Naive thymus-derived CD4-positive, alpha-beta T cell (primary cell): ENCODE measurements around the gene RNASEL. TPM values are rescaled to one million over a fixed set of nuclear protein-coding genes. Genes with fewer than 3 reads are reported as not detected.
A peak's percentile ranks its signal among the peaks of the same experiment; 100 is the strongest.

ENCODE experiments used
- ATAC-seq: fragments of 150-1000 bp; cut with Tn5 transposase; 2 replicates; pipeline ENCODE4 v1.10.0; 2021; ENCODE audit warnings: mild to moderate bottlenecking, moderate library complexity
- CTCF ChIA-PET: fragments of 350-600 bp; sonication (Branson Sonifier 250); formaldehyde crosslinking; loops from one replicate; lab custom pipeline; 2021; ENCODE audit warnings: antibody characterized with exemption; lab: Charles Lee
- POLR2A ChIA-PET: fragments of 350-600 bp; sonication (Branson Sonifier 250); formaldehyde crosslinking; loops from one replicate; lab custom pipeline; 2021; ENCODE audit warnings: antibody characterized with exemption, inconsistent platforms; lab: Charles Lee
- DNase-seq, 9 donors: peaks; one replicate each; pipeline versions ENCODE4 v3.0.0 to v3.0.0-alpha.2; 2020 to 2022; ENCODE audit warnings: mixed read lengths in 1 of 9
- H3K27ac ChIP-seq: one replicate; pipeline ENCODE4 v1.7.0; 2013; ENCODE audit warnings: mild to moderate bottlenecking, low read depth, low read length, moderate library complexity
- H3K27me3 ChIP-seq, 2 donors: one replicate each; pipeline ENCODE4 v1.7.0; 2013; ENCODE audit warnings: low read length in 2 of 2, mild to moderate bottlenecking in 2 of 2, moderate library complexity in 2 of 2; ENCODE audit not compliant: control insufficient read depth in 2 of 2, insufficient read depth in 2 of 2
- H3K36me3 ChIP-seq, 3 experiments: 1 replicate in 2 of 3; 2 replicates in 1 of 3; pipeline ENCODE4 v1.7.0; 2013; ENCODE audit warnings: low read length in 3 of 3, mild to moderate bottlenecking in 3 of 3, moderate library complexity in 1 of 3; ENCODE audit not compliant: insufficient read depth in 3 of 3, control insufficient read depth in 2 of 3
- H3K4me1 ChIP-seq, 2 donors: one replicate each; pipeline ENCODE4 v1.7.0; 2013; ENCODE audit warnings: low read length in 2 of 2, mild to moderate bottlenecking in 2 of 2, moderate library complexity in 1 of 2; ENCODE audit not compliant: control insufficient read depth in 2 of 2, insufficient read depth in 2 of 2
- H3K4me3 ChIP-seq: 2 replicates; pipeline ENCODE4 v1.7.0; 2013; ENCODE audit warnings: mild to moderate bottlenecking, low read length
- H3K9me3 ChIP-seq, 3 experiments: 1 replicate in 2 of 3; 2 replicates in 1 of 3; pipeline ENCODE4 v1.7.0; 2013; ENCODE audit warnings: low read length in 3 of 3; ENCODE audit not compliant: control insufficient read depth in 2 of 3
- H3K27ac Mint-ChIP-seq, 9 donors: one replicate each; pipeline ENCODE4 v1.8.0; 2020 to 2022; ENCODE audit warnings: mixed read lengths in 9 of 9, mild to moderate bottlenecking in 8 of 9, moderate library complexity in 5 of 9, inconsistent platforms in 2 of 9
- H3K27me3 Mint-ChIP-seq, 5 donors: one replicate each; pipeline ENCODE4 v1.8.0; 2021 to 2022; ENCODE audit warnings: mixed read lengths in 5 of 5, mild to moderate bottlenecking in 1 of 5
- H3K36me3 Mint-ChIP-seq, 5 donors: one replicate each; pipeline ENCODE4 v1.8.0; 2020 to 2022; ENCODE audit warnings: mixed read lengths in 5 of 5, mild to moderate bottlenecking in 3 of 5, inconsistent platforms in 1 of 5
- H3K4me1 Mint-ChIP-seq, 7 donors: one replicate each; pipeline ENCODE4 v1.8.0; 2020 to 2022; ENCODE audit warnings: mixed read lengths in 7 of 7, mild to moderate bottlenecking in 3 of 7, inconsistent platforms in 1 of 7
- H3K4me3 Mint-ChIP-seq, 10 donors: one replicate each; pipeline ENCODE4 v1.8.0; 2020 to 2022; ENCODE audit warnings: mild to moderate bottlenecking in 10 of 10, mixed read lengths in 10 of 10, moderate library complexity in 6 of 10, inconsistent platforms in 2 of 10
- H3K9me3 Mint-ChIP-seq, 11 donors: one replicate each; pipeline ENCODE4 v1.8.0; 2020 to 2022; ENCODE audit warnings: mixed read lengths in 11 of 11, mild to moderate bottlenecking in 4 of 11, inconsistent platforms in 1 of 11, moderate library complexity in 1 of 11
- intact Hi-C, 2 donors: fragments of 100-400 bp; cut with micrococcal nuclease; formaldehyde crosslinking; loops; one replicate each; pipeline ENCODE4 v1.15.1; 2023
- polyA plus RNA-seq, 2 donors: library from polyadenylated mRNA; unstranded; fragments of 300-500 nt; fragmentation: Illumina TruSeq; gene quantifications; one replicate each; pipeline ENCODE4 v1.2.3, GENCODE V29; 2021
- total RNA-seq, 6 experiments: library from RNA in 5 of 6; stranded (reverse) in 5 of 6; gene quantifications; 1 replicate in 5 of 6; 2 replicates in 1 of 6; pipeline ENCODE4 v1.2.3 and lab custom pipeline; 2021 to 2026

The RNASEL gene
- total and polyA plus RNA-seq, 7 experiments from 2014 or later, result 5.7 to 34.9 (median 12.1) TPM

DNA sequence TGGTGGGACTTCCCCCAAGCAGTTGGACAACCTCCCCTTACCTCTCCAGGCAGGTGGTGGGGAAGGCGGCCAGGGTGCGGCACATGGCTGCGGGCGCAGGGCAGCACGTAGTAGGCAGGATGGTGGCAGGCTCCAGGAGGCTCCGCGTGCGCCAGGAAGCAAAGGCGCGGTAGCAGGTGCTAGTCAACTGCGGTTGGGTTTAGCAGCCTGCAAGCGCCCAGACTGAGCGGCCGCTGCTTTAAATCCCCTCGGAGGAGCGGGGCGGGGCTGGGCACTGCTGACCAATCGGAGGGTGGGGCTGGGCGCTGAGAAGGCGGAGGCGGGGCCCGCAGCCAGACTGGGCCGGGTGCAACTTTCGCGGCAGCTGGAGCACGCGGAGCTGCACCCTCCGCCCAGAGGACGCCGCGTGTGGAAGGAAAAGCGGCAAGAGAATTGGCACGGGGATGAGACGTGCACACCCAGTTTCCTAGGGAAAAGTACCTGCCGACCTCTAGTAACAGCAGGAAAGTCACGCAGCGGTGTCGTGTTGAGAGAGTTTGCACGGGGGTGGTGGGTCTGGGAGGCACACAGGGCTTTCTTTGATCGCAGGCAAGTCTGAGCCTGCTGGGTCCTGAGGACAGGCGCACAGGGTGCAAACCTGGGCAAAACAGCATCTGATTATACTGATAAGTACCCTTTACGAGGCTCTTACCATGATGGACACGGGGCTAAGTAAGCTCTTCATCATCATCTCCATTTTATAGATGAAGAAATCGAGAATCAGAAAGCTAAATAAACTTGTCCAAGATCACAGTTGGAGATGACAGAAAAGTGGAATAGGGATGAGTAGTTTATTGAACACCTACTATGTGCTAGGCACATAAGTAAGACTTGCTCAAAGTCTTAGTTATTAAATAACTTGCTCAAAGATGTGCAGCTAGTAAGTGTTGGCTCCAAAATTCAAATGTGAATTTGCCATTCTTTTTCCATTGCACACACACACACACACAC, 15.4 kb upstream of the RNASEL start, which contains the start of gene RGS16:
TSS of gene RGS16 (minus strand) at position 215 of the 990 bp plus-strand sequence. CDS start at position 85, 130 bp downstream.
- Mint-ChIP-seq H3K27me3 (peaks cover 0 to 12% (median 7%) of the 10 kb centered on the region in 5 donors), H3K4me1 (peaks cover 4 to 37% (median 18%) of the 10 kb centered on the region in 7 donors), H3K27ac (peak within 1 kb of the TSS in 6 of 9 donors; percentile 13 to 84 (median 71)), H3K36me3 (peaks cover 0 to 13% (median 3%) of the 10 kb centered on the region in 5 donors), H3K9me3 (no peaks in the 10 kb centered on the region), H3K4me3 (peak within 1 kb of the TSS in 8 of 10 donors; percentile 6 to 87 (median 82))
- H3K4me1 ChIP-seq, result peaks cover 13 to 26% of the 10 kb centered on the region in 2 donors
- peak within 1 kb of the TSS; percentile 37 for H3K27ac ChIP-seq
- CTCF ChIA-PET, result interaction anchor here (0.6 to 18.0 kb wide), 6 partner anchors 9 to 249 kb away, joined by 3 to 403 read pairs (median 16); partner anchors contain the start of genes NPL and RNASEL
- H3K36me3 ChIP-seq, result no peaks in the 10 kb centered on the region
- H3K27me3 ChIP-seq, result no peaks in the 10 kb centered on the region
- intact Hi-C loops, result loop anchor here (1.0 to 10.0 kb wide), 14 partner anchors 12 to 1500 kb away; partner anchors contain the start of genes GLUL (in 2 of the 2), DHX9 (in 1 of the 2), NPL (in 1 of the 2) and RNASEL (in 1 of the 2)
- peak; percentile 69 to 95 (median 76) for DNase-seq
- H3K9me3 ChIP-seq, result no peaks in the 10 kb centered on the region
- POLR2A ChIA-PET, result interaction anchor here (0.9 to 4.2 kb wide), 10 partner anchors 10 to 184 kb away, joined by 3 to 26 read pairs (median 3); partner anchors contain the start of gene RNASEL
- peak; percentile 93 for ATAC-seq
- peak within 1 kb of the TSS; percentile 59 for H3K4me3 ChIP-seq

- ATAC-seq, result peak; percentile 1
- Mint-ChIP-seq H3K36me3 (peaks cover 0 to 13% (median 0%) of the 10 kb centered on the region in 5 donors), H3K4me3 (peak overlapping the region in 7 of 10 donors; percentile 76 to 87 (median 82)), H3K27ac (peak overlapping the region in 5 of 9 donors; percentile 9 to 83 (median 51)), H3K27me3 (peaks cover 0 to 8% (median 5%) of the 10 kb centered on the region in 5 donors), H3K4me1 (peaks cover 4 to 33% (median 16%) of the 10 kb centered on the region in 7 donors), H3K9me3 (no peaks in the 10 kb centered on the region)
- intact Hi-C loops, result loop anchor here (1.0 to 10.0 kb wide), 14 partner anchors 13 to 1499 kb away; partner anchors contain the start of genes GLUL (in 2 of the 2), DHX9 (in 1 of the 2), NPL (in 1 of the 2) and RNASEL (in 1 of the 2)
- H3K9me3 ChIP-seq, result no peaks in the 10 kb centered on the region
- no peaks in the 10 kb centered on the region for H3K27me3 ChIP-seq
- ChIA-PET CTCF (interaction anchor here (0.9 to 18.0 kb wide), 5 partner anchors 9 to 183 kb away, joined by 3 to 403 read pairs (median 7); partner anchors contain the start of genes NPL and RNASEL), POLR2A (interaction anchor here (0.6 to 4.2 kb wide), 13 partner anchors 9 to 185 kb away, joined by 3 to 26 read pairs (median 3); partner anchors contain the start of gene RNASEL)
- H3K27ac ChIP-seq, result peak overlapping the region; percentile 37
- peak in 1 of 9 donors; percentile 35 for DNase-seq
- peaks cover 13 to 26% of the 10 kb centered on the region in 2 donors for H3K4me1 ChIP-seq
- peak overlapping the region; percentile 59 for H3K4me3 ChIP-seq
- no peaks in the 10 kb centered on the region for H3K36me3 ChIP-seq
Measured at GRCh38 chr1:182603646-182604174, 14.7 kb upstream of the RNASEL start.

GRCh38 chr1:182602935-182603645, 14.0 kb upstream of the RNASEL start:
- peak; percentile 50 for ATAC-seq
- H3K27ac ChIP-seq, result peak overlapping the region; percentile 12
- no peaks in the 10 kb centered on the region for H3K9me3 Mint-ChIP-seq

GRCh38 chr1:182601913-182602312, 12.9 kb upstream of the RNASEL start:
- Histone ChIP-seq H3K36me3 (no peaks in the 10 kb centered on the region), H3K4me1 (peaks cover 13 to 26% of the 10 kb centered on the region in 2 donors), H3K27ac (no peak overlapping the region), H3K9me3 (no peaks in the 10 kb centered on the region), H3K27me3 (no peaks in the 10 kb centered on the region), H3K4me3 (no peak overlapping the region)
- no peak for DNase-seq
- H3K4me1 Mint-ChIP-seq, result peaks cover 0 to 21% (median 14%) of the 10 kb centered on the region in 7 donors
- H3K4me3 Mint-ChIP-seq, result no peak overlapping the region
- POLR2A ChIA-PET, result interaction anchor here (0.7 to 1.6 kb wide), 5 partner anchors 14 to 187 kb away, joined by 3 to 9 read pairs (median 3); partner anchors contain the start of gene RNASEL
- ATAC-seq, result no peak
- peaks cover 0 to under 1% (median 0%) of the 10 kb centered on the region in 5 donors for H3K27me3 Mint-ChIP-seq
- intact Hi-C loops, result loop anchor here (1.0 to 10.0 kb wide), 12 partner anchors 75 to 1497 kb away; partner anchors contain the start of genes GLUL (in 2 of the 2), DHX9 (in 1 of the 2) and SMG7 (in 1 of the 2)
- no peak overlapping the region for H3K27ac Mint-ChIP-seq
- peaks cover 0 to 13% (median 0%) of the 10 kb centered on the region in 5 donors for H3K36me3 Mint-ChIP-seq
- H3K9me3 Mint-ChIP-seq, result no peaks in the 10 kb centered on the region
- CTCF ChIA-PET, result interaction anchor here (1.3 to 18.0 kb wide), 4 partner anchors 13 to 185 kb away, joined by 7 to 403 read pairs (median 34); partner anchors contain the start of genes NPL and RNASEL

More at GRCh38 chr1:182602935-182603645, 14.0 kb upstream of the RNASEL start:
- H3K27me3 Mint-ChIP-seq, result peaks cover 0 to 5% (median 1%) of the 10 kb centered on the region in 5 donors
- Histone ChIP-seq H3K9me3 (no peaks in the 10 kb centered on the region), H3K4me1 (peaks cover 13 to 26% of the 10 kb centered on the region in 2 donors), H3K36me3 (no peaks in the 10 kb centered on the region), H3K27me3 (no peaks in the 10 kb centered on the region), H3K4me3 (no peak overlapping the region)
- intact Hi-C loops, result loop anchor here (5.0 to 10.0 kb wide), 9 partner anchors 74 to 1498 kb away; partner anchors contain the start of genes GLUL (in 2 of the 2) and SMG7 (in 1 of the 2)
- ChIA-PET POLR2A (interaction anchor here (0.6 to 1.3 kb wide), 7 partner anchors 8 to 184 kb away, joined by 3 to 7 read pairs (median 3); no protein-coding TSS in a partner anchor), CTCF (interaction anchor here (0.9 to 18.0 kb wide), 5 partner anchors 9 to 183 kb away, joined by 3 to 403 read pairs (median 7); partner anchors contain the start of genes NPL and RNASEL)
- DNase-seq, result peak in 1 of 9 donors; percentile 54
- peak overlapping the region in 4 of 9 donors; percentile 9 to 83 (median 61) for H3K27ac Mint-ChIP-seq
- peaks cover 4 to 29% (median 16%) of the 10 kb centered on the region in 7 donors for H3K4me1 Mint-ChIP-seq
- H3K36me3 Mint-ChIP-seq, result peaks cover 0 to 13% (median 0%) of the 10 kb centered on the region in 5 donors
- H3K4me3 Mint-ChIP-seq, result peak overlapping the region in 7 of 10 donors; percentile 76 to 87 (median 82)

GRCh38 chr1:182601416-182601786, 12.3 kb upstream of the RNASEL start:
- DNase-seq, result peak; percentile 39 to 78 (median 68)
- Mint-ChIP-seq H3K9me3 (no peaks in the 10 kb centered on the region), H3K4me3 (no peak overlapping the region), H3K4me1 (peaks cover 0 to 20% (median 14%) of the 10 kb centered on the region in 7 donors), H3K27me3 (peaks cover 0 to 1% (median 0%) of the 10 kb centered on the region in 5 donors), H3K27ac (no peak overlapping the region), H3K36me3 (peaks cover 0 to 13% (median 0%) of the 10 kb centered on the region in 5 donors)
- Histone ChIP-seq H3K4me1 (peaks cover 13 to 26% of the 10 kb centered on the region in 2 donors), H3K4me3 (no peak overlapping the region), H3K9me3 (no peaks in the 10 kb centered on the region), H3K36me3 (no peaks in the 10 kb centered on the region), H3K27me3 (no peaks in the 10 kb centered on the region), H3K27ac (no peak overlapping the region)
- CTCF ChIA-PET, result interaction anchor here (0.7 to 18.0 kb wide), 9 partner anchors 13 to 517 kb away, joined by 3 to 403 read pairs (median 7); partner anchors contain the start of genes NPL and RNASEL
- peak; percentile 51 for ATAC-seq
- intact Hi-C loops, result loop anchor here (1.0 to 10.0 kb wide), 12 partner anchors 76 to 1497 kb away; partner anchors contain the start of genes GLUL (in 2 of the 2), DHX9 (in 1 of the 2) and SMG7 (in 1 of the 2)
- POLR2A ChIA-PET, result interaction anchor here (0.7 to 3.4 kb wide), 7 partner anchors 13 to 187 kb away, joined by 3 to 11 read pairs (median 3); partner anchors contain the start of gene RNASEL
